ENCODE measurements around the gene PRKCH.

The PRKCH gene

GRCh38 chr14:61519106-61519505 lies 197.7 kb downstream of the PRKCH start:
- no peak overlapping the region for H3K4me3 ChIP-seq (ENCODE audit: low read depth, low read length)
- no peak for DNase-seq (ENCODE audit: low read depth)
- TF ChIP-seq CTCF (IDR thresholded peaks at IDR 0.05; ENCODE audit: low read depth, low read length, missing control alignments), result no peak

- no peak for TF ChIP-seq CTCF (IDR thresholded peaks at IDR 0.05; ENCODE audit: low read depth, low read length, missing control alignments)
- DNase-seq (ENCODE audit: low read depth), result no peak
- H3K4me3 ChIP-seq (ENCODE audit: low read depth, low read length), result no peak overlapping the region
Measured at GRCh38 chr14:61519735-61520134, 198.4 kb downstream of the PRKCH start.

GRCh38 chr14:61520576-61520975 lies 199.2 kb downstream of the PRKCH start:
- no peak for DNase-seq (ENCODE audit: low read depth)
- no peak overlapping the region for H3K4me3 ChIP-seq (ENCODE audit: low read depth, low read length)
- TF ChIP-seq CTCF (IDR thresholded peaks at IDR 0.05; ENCODE audit: low read depth, low read length, missing control alignments), result no peak

- TF ChIP-seq CTCF (IDR thresholded peaks at IDR 0.05; ENCODE audit: low read depth, low read length, missing control alignments), result no peak
- H3K4me3 ChIP-seq (ENCODE audit: low read depth, low read length), result no peak overlapping the region
- DNase-seq (ENCODE audit: low read depth), result no peak
Measured at GRCh38 chr14:61521773-61522172, 200.4 kb downstream of the PRKCH start.

- H3K4me3 ChIP-seq (ENCODE audit: low read depth, low read length), result no peak overlapping the region
- TF ChIP-seq CTCF (IDR thresholded peaks at IDR 0.05; ENCODE audit: low read depth, low read length, missing control alignments), result no peak
- no peak for DNase-seq (ENCODE audit: low read depth)
Measured at GRCh38 chr14:61523751-61524150, 202.4 kb downstream of the PRKCH start.

- H3K4me3 ChIP-seq (ENCODE audit: low read depth, low read length), result no peak overlapping the region
- no peak for DNase-seq (ENCODE audit: low read depth)
- TF ChIP-seq CTCF (IDR thresholded peaks at IDR 0.05; ENCODE audit: low read depth, low read length, missing control alignments), result no peak
Measured at GRCh38 chr14:61524211-61524806, 202.9 kb downstream of the PRKCH start.

- no peak for TF ChIP-seq CTCF (IDR thresholded peaks at IDR 0.05; ENCODE audit: low read depth, low read length, missing control alignments)
- no peak overlapping the region for H3K4me3 ChIP-seq (ENCODE audit: low read depth, low read length)
- DNase-seq (ENCODE audit: low read depth), result no peak
Measured at GRCh38 chr14:61524936-61525292, 203.5 kb downstream of the PRKCH start.
